Osteoblast (primary cell): Measurements from ENCODE around the gene NTRK2. TPM values are rescaled to one million over a fixed set of nuclear protein-coding genes. Genes with fewer than 3 reads are reported as not detected.

Source experiments
- DNase-seq: peaks from one replicate; pipeline ENCODE4 v3.0.0; 2011; ENCODE audit warnings: low spot score, mixed read lengths; ENCODE audit not compliant: insufficient read length; ENCODE audit errors: missing footprints
- H2AFZ ChIP-seq: 2 replicates; pipeline ENCODE4 v1.6.0; 2011; ENCODE audit warnings: mild to moderate bottlenecking, low read length
- H3K27ac ChIP-seq: 2 replicates; pipeline ENCODE4 v1.5.1; 2011; ENCODE audit warnings: mild to moderate bottlenecking, low read depth, low read length, moderate library complexity
- H3K27me3 ChIP-seq: 2 replicates; pipeline ENCODE4 v1.6.0; 2012; ENCODE audit warnings: mild to moderate bottlenecking, control low read depth, inconsistent platforms, low read length, moderate library complexity; ENCODE audit not compliant: insufficient read depth
- H3K36me3 ChIP-seq: 2 replicates; pipeline ENCODE4 v1.5.1; 2011; ENCODE audit warnings: mild to moderate bottlenecking, low read length, control low read depth, moderate library complexity; ENCODE audit not compliant: insufficient read depth
- H3K4me1 ChIP-seq: 2 replicates; pipeline ENCODE4 v1.5.1; 2011; ENCODE audit warnings: mild to moderate bottlenecking, low read length, control low read depth, moderate library complexity; ENCODE audit not compliant: insufficient read depth
- H3K4me2 ChIP-seq: 2 replicates; pipeline ENCODE4 v1.6.0; 2011; ENCODE audit warnings: mild to moderate bottlenecking, low read length; ENCODE audit not compliant: insufficient read depth
- H3K4me3 ChIP-seq: fragments of 200-600 bp; sonication (generic); 3 replicates; pipeline ENCODE4 v1.5.1; 2012; ENCODE audit warnings: mild to moderate bottlenecking, low read length, inconsistent platforms; ENCODE audit not compliant: insufficient read depth
- H3K79me2 ChIP-seq: 2 replicates; pipeline ENCODE4 v1.6.0; 2012; ENCODE audit warnings: mild to moderate bottlenecking, low read length, control low read depth, inconsistent platforms; ENCODE audit not compliant: insufficient read depth
- H3K9me3 ChIP-seq: 2 replicates; pipeline ENCODE4 v1.5.1; 2011; ENCODE audit warnings: low read depth, low read length, control low read depth
- H4K20me1 ChIP-seq: 2 replicates; pipeline ENCODE4 v1.6.0; 2012; ENCODE audit warnings: mild to moderate bottlenecking, low read length, control low read depth; ENCODE audit not compliant: insufficient read depth
- total RNA-seq: library from RNA; depleted of rRNA; stranded (reverse); fragments of >200 nt; gene quantifications from 2 replicates; pipeline ENCODE4 v1.2.3, GENCODE V29; 2012
- TF ChIP-seq, protein P1 (sequence below): IDR thresholded peaks from 2 replicates; pipeline ENCODE4 v1.5.1; 2011; ENCODE audit warnings: mild to moderate bottlenecking, low read depth, low read length, moderate library complexity; ENCODE audit errors: extremely low read depth

The NTRK2 gene
- total RNA-seq, 1 donor = 3.3 TPM

DNA sequence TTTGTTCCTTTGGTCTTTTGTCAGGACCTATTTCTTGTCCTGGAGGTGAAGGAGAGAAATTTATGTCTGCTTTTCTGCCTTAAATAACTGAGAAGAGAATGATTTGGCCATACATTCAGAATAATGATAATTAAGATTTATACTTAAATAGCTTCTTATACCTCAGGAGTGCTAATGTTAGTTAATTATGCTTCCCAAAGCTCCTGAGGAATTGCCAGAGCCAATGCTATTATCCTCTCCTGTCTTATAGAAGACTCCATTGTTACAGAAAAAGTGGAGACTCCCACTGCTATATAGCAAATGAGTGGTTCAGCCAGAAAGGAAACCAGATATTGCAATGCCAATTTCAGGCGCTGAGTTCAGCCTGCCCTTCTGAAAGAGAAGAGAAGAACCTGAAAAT is 67.0 kb downstream of the NTRK2 start:
- H3K27me3 ChIP-seq = no peaks in the 10 kb centered on the region
- H3K9me3 ChIP-seq = no peaks in the 10 kb centered on the region
- H4K20me1 ChIP-seq = no peaks in the 10 kb centered on the region
- no peaks in the 10 kb centered on the region for H3K79me2 ChIP-seq
- H3K36me3 ChIP-seq = no peaks in the 10 kb centered on the region
- no peak overlapping the region for H3K4me3 ChIP-seq
- H2AFZ ChIP-seq = no peak overlapping the region
- no peak overlapping the region for H3K4me2 ChIP-seq
- no peak for DNase-seq
- no peak overlapping the region for H3K27ac ChIP-seq
- no peaks in the 10 kb centered on the region for H3K4me1 ChIP-seq
- TF ChIP-seq, protein P1, sequence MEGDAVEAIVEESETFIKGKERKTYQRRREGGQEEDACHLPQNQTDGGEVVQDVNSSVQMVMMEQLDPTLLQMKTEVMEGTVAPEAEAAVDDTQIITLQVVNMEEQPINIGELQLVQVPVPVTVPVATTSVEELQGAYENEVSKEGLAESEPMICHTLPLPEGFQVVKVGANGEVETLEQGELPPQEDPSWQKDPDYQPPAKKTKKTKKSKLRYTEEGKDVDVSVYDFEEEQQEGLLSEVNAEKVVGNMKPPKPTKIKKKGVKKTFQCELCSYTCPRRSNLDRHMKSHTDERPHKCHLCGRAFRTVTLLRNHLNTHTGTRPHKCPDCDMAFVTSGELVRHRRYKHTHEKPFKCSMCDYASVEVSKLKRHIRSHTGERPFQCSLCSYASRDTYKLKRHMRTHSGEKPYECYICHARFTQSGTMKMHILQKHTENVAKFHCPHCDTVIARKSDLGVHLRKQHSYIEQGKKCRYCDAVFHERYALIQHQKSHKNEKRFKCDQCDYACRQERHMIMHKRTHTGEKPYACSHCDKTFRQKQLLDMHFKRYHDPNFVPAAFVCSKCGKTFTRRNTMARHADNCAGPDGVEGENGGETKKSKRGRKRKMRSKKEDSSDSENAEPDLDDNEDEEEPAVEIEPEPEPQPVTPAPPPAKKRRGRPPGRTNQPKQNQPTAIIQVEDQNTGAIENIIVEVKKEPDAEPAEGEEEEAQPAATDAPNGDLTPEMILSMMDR = no peak

DNA sequence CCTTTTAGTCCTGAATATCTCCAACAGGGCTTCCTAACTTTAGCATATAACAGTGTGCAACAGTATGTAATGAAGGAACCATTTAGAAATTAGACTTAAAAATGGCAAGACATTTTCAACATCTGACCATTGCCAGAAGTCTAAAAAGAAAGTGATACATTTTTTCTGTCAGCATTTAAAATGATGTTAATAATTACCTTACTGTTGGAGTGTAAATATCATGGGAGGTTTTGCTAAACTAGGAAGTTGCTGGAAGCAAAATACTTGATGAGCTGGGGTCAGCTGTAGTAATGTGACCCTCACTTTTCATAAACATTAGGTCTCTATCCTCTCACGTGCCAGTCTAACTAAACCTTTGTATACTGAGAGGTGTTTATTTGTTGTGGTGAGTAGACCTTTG is 68.8 kb downstream of the NTRK2 start:
- H3K9me3 ChIP-seq = no peaks in the 10 kb centered on the region
- no peak overlapping the region for H3K4me2 ChIP-seq
- no peaks in the 10 kb centered on the region for H3K27me3 ChIP-seq
- no peak overlapping the region for H3K27ac ChIP-seq
- H3K4me3 ChIP-seq = no peak overlapping the region
- no peak overlapping the region for H2AFZ ChIP-seq
- no peak for DNase-seq
- H4K20me1 ChIP-seq = no peaks in the 10 kb centered on the region
- H3K36me3 ChIP-seq = no peaks in the 10 kb centered on the region
- TF ChIP-seq, protein P1 = no peak
- no peaks in the 10 kb centered on the region for H3K4me1 ChIP-seq
- H3K79me2 ChIP-seq = no peaks in the 10 kb centered on the region

DNA sequence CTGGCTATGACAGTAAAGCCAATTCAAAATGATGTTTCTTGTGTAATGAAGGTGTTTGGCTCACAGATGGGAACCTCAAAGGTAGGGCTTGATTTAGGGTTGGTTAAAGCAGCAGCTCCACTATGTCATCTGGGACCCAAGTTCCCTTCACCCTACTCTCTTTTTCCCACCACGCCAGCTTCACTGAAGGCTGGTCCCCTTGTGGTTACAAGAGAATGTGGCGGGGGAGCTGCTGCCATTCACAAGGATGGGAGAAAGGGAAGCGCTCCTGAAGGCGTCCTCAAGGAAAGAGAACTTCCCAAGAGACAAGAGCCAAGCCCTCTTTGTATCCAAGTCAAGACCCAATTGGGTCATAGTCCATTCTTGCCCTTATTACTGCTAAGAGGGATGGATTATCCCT is 72.7 kb downstream of the NTRK2 start:
- Histone ChIP-seq H2AFZ (no peak overlapping the region), H3K4me3 (no peak overlapping the region), H3K36me3 (no peaks in the 10 kb centered on the region), H3K9me3 (peaks cover 3% of the 10 kb centered on the region), H3K79me2 (no peaks in the 10 kb centered on the region), H3K27ac (no peak overlapping the region), H4K20me1 (no peaks in the 10 kb centered on the region), H3K4me2 (no peak overlapping the region), H3K27me3 (no peaks in the 10 kb centered on the region), H3K4me1 (no peaks in the 10 kb centered on the region)
- TF ChIP-seq, protein P1 = no peak
- no peak for DNase-seq

DNA sequence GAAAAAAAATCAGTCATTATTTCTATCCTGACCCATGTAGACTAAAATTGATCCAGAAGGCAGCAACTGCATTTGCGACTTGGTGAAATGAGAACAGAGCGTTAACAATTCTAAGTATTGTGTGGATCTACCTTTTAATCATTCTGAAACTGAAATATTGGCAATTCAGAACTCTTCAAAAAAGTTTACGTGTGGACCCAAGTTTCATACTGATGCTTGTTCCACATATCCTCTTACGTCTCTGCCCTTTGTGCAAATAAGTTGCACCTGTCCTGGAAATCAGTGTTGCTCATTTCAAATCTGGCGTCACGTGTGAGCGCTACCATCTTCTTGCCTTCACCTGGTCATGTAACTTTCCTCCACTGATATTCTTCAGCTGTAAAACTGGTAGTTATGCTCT is 74.7 kb downstream of the NTRK2 start:
- Histone ChIP-seq H4K20me1 (no peaks in the 10 kb centered on the region), H3K27me3 (no peaks in the 10 kb centered on the region), H3K9me3 (peaks cover 3% of the 10 kb centered on the region), H2AFZ (no peak overlapping the region), H3K36me3 (no peaks in the 10 kb centered on the region), H3K4me2 (no peak overlapping the region), H3K79me2 (no peaks in the 10 kb centered on the region), H3K27ac (no peak overlapping the region), H3K4me3 (no peak overlapping the region), H3K4me1 (no peaks in the 10 kb centered on the region)
- TF ChIP-seq, protein P1 = no peak
- DNase-seq = no peak
